Measurements from ENCODE around the gene H2BW2.
"Not testable (repeated sequence)": the region's sequence is repeated elsewhere in the genome, so short reads cannot be mapped to it uniquely, and the experiment has no call there.

Gene H2BW2

GRCh38 chrX:104041003-104041402, 1.2 kb downstream of the H2BW2 start:
- TF ChIP-seq CTCF (IDR thresholded peaks at IDR 0.05) = no peak
- H3K27ac ChIP-seq = no peak overlapping the region

- TF ChIP-seq ZFX (IDR thresholded peaks at IDR 0.05; ENCODE audit: borderline replicate concordance) (no peak), CTCF (IDR thresholded peaks at IDR 0.05) (no peak)
Observed at GRCh38 chrX:104045642-104046041, 5.9 kb downstream of the H2BW2 start.

GRCh38 chrX:104047171-104047570, 7.4 kb downstream of the H2BW2 start:
- TF ChIP-seq CTCF (IDR thresholded peaks at IDR 0.05) = no peak
- TF ChIP-seq ZFX (IDR thresholded peaks at IDR 0.05; ENCODE audit: borderline replicate concordance) = no peak
- no peak overlapping the region for H3K27ac ChIP-seq

More at GRCh38 chrX:104045642-104046041, 5.9 kb downstream of the H2BW2 start:
- H3K27ac ChIP-seq = no peak overlapping the region

- not testable (repeated sequence) for H3K27ac ChIP-seq
Observed at GRCh38 chrX:104054956-104055355, 15.2 kb downstream of the H2BW2 start.

- H3K27ac ChIP-seq = not testable (repeated sequence)
Observed at GRCh38 chrX:104062636-104063035, 22.9 kb downstream of the H2BW2 start.

GRCh38 chrX:104075778-104076445, 36.2 kb downstream of the H2BW2 start, which contains the start of gene TMSB15C:
Gene TMSB15C, minus strand, starts transcription at chrX:104076236.
- not testable (repeated sequence) for H3K27ac ChIP-seq

GRCh38 chrX:104077854-104078253, 38.1 kb downstream of the H2BW2 start:
- not testable (repeated sequence) for H3K27ac ChIP-seq

- no peak overlapping the region for H3K27ac ChIP-seq
- no peak for TF ChIP-seq ZFX (IDR thresholded peaks at IDR 0.05; ENCODE audit: borderline replicate concordance)
- no peak for TF ChIP-seq CTCF (IDR thresholded peaks at IDR 0.05)
Observed at GRCh38 chrX:104084063-104084462, 44.3 kb downstream of the H2BW2 start.

- TF ChIP-seq ZFX (IDR thresholded peaks at IDR 0.05; ENCODE audit: borderline replicate concordance) (no peak), CTCF (IDR thresholded peaks at IDR 0.05) (no peak)
- H3K27ac ChIP-seq = no peak overlapping the region
Observed at GRCh38 chrX:104084534-104085277, 45.0 kb downstream of the H2BW2 start.

Measured in 22Rv1 (cell line).